ENCODE results near the gene KRT10.
"Not testable (repeated sequence)": the region's sequence is repeated elsewhere in the genome, so short reads cannot be mapped to it uniquely, and the experiment has no call there.

KRT10 gene

DNA sequence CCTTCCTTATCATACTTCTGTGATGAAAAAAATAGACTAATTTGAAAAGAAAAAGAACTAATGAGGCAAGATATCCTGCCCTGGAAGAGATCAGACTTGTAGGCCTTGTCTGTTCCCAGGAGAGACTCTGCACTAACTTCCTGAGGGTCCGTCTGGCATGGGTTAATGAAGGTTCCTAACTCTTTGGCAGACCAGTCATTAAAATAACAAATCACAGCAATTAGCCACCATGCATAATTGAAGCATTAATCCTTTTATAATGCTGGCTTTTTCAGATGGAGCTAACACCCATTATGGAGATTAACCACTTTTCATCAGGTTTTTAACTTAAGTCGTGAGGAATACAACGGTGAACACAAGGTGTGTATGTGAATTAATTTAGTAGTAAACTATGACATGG lies 10.4 kb upstream of the KRT10 start:
- no peak for DNase-seq (ENCODE audit: low read depth)

DNA sequence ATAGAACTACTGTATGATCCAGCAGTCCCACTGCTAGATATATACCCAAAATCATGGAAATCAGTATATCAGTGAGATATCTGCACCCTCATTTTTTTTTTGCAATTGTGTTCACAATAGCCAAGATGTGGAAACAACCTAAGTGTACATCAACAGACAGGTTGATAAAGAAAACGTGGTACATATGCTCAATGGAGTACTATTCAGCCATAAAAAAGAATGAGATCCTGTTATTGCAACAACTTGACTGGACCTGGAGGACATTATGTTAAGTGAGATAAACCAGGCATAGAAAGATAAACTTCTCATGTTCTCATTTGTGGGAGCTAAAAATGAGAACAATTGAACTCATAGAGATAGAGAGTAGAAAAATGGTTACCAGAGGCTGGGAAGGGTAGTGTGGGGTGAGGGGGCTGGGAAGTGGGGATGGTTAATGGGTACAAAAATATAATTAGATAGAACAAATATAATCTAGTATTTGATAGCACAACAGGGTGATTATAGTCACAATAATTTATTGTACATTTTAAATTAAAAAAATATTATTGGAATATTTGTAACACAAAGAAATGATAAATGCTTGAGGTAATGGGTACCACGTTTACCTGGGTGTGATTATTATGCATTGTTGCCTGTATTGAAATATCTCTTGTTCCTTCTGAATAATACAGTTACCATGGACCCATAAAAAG lies 7.8 kb upstream of the KRT10 start:
- no peak for DNase-seq (ENCODE audit: low read depth)

DNA sequence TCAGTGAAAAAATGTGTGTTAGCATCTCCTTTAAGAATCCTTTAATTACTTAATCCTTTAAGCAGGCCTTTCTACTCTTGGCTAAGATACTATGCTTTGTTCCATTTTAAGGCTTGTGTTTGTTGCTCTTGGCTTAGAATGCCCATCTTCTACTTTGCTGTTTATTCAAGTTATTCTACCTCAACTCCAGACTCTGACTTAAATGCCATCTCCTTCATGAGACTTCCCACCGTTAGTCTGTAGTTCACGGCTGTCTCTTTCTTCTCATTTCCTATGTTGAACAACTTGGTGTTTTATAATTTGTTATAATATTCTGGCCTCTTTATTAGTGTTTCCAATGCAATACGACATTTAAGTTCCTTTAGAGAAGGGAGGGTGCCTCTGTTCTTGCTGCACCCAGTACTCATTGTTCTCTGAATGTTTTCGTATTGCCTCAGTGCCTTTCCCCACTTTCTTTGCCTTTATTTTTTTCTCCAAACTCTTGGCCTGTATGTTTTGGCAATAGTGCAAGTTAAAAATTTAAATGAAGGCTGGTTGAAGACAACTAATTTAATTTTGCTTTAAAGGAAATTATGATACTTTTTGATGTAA lies 6.1 kb upstream of the KRT10 start:
- no peak for DNase-seq (ENCODE audit: low read depth)

DNA sequence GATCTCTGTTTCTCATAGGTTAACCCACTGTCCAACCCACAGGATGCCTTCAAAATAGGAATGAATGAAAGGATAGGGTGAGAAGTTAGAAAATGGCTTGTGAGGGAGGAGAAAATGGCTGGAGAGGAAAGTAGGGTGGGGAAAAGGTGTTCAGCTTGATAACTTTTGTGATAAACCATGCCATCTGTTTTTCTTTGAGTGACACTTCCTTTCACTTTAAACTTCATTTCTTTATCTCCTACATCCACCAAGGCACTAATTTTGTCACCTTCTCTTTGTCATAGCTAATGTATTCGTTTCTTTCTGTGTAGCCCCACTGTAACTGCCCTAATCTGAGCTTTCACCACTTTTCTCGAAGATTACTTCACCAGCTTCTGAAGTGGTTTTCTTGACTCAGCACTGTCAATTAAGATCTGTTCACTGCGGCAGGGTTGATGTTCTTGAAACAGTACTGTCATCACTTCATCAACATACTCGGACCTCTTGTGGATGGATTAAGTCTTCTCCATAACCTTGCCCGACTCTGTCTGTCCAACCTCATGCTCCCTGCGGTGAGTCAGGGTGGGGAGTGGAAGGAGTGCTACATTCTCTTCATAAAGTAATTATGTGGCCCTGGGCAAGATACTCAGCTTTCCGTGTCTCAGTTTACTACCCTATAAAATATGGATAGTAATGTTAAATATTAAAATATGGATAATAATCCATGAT lies 5.5 kb upstream of the KRT10 start:
- DNase-seq (ENCODE audit: low read depth), result no peak

DNA sequence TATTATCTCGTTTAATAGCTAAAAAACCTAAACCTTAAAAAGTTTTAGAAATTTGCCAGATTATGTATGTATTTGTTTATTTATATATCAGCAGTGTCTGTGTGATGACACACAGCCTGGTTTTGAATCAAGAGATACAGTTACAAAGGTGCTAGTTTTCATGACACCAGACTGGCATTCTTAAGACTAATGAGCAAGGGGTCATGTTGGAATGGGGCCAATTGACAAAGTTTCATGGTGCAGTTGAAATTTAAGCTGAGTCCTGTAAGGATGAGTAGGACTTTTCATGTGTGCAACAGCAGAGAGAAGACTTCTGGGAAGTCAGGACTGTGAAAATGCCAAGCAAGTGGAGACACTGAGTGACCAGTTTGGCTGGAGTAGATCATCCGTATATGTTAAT lies 3.2 kb upstream of the KRT10 start:
- DNase-seq (ENCODE audit: low read depth), result no peak

DNA sequence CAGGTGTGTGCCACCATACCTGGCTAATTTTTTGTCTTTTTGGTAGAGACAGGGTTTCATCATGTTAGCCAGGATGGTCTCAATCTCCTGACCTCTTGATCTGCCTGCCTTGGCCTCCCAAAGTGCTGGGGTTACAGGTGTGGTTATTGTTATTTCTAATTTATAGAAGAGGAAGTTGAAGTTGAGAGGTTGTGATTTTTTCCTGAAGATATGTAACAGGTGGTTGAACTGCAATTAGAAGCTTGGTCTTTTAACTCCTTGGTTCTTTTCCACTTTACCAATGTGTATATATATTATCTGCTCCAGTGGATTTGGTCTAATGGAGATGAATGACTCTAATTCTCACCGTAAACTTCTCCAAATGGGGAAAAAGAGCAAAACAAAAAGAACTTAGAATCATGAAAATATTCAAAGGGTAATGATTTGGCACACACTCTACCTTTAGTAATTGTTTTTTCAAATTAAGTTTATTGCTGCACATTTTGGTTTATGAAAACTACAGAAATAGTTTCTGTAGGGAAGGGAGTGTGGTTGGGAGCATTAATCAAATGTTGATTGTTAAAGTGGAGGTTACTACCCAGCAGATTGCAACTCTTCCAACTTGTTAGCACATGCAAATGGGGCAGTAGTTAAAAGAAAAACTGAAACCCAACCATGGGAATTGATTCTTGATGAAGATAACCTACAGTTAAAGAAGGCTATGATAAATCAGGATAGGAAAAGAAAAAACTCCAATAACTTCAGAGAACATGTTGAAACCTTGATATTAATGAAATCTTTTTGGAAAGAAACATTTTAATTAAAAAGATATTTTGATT lies 1.8 kb upstream of the KRT10 start:
- DNase-seq (ENCODE audit: low read depth), result no peak

DNA sequence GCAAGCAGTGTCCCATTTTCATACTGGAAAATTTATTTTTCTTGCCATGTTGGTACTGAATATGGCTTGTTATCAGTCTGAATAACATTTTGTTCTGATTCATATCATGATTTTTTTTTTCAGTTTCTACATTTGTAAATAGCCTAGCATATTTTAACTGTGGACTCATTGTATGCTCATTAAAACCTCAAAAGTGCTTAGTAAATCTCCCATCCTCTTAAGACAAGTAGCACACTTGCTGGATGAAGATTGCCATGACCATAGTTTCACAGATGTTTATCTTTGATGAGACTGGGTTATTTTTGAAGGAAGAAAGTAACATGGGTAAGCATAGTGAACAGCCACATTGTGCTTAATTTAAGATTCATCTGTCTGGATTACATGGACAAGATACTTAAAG lies 878 bp downstream of the KRT10 start:
- DNase-seq (ENCODE audit: low read depth), result no peak

DNA sequence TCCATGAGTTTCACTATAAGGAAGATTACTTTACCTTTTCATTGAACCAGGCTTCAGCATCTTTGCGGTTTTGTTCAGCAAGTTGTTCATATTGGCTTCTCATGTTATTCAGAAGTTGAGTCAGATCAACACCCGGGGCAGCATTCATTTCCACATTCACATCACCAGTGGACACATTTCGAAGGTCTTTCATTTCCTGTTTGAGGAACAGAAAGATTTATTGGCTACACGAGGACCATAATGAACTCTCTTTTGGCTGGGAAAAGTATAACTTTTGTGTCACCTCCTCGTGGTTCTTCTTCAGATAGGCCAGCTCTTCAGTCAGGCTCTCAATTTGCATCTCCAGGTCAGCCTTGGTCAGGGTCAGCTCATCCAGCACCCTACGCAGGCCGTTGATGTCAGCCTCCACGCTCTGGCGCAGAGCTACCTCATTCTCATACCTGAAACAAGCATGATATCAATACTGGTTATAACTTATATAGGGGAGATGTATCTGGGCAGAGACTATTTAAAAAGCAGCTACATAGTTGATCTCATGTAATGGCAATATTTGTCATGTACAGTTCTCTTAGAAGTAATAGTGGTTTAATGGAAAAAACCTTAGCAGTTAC lies 2.1 kb downstream of the KRT10 start:
- DNase-seq (ENCODE audit: low read depth), result no peak

DNA sequence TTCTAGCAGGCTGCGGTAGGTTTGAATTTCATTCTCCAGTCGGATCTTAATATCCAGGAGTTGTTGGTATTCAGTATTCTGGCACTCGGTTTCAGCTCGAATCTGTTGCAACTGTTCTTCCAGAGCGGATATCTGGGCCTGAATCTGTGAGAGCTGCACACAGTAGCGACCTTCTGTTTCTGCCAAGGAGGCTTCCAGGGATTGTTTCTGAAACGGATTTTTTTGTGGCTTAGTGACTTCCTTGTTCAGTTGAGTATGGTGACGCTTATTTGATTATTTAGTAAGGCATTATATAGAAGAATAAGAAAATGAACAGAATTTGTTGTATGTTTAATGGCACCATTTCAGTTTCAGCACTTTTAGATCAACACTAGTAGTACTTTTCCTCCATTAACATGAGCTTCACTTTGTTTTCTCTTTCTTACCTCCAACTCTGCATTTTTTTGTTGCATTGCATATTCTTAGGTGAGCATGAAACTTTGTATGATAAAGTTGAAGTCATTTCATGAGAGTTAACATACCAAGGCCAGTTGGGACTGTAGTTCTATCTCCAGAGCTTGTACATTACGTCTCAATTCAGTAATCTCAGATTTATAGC lies 2.8 kb downstream of the KRT10 start:
- no peak for DNase-seq (ENCODE audit: low read depth)

DNA sequence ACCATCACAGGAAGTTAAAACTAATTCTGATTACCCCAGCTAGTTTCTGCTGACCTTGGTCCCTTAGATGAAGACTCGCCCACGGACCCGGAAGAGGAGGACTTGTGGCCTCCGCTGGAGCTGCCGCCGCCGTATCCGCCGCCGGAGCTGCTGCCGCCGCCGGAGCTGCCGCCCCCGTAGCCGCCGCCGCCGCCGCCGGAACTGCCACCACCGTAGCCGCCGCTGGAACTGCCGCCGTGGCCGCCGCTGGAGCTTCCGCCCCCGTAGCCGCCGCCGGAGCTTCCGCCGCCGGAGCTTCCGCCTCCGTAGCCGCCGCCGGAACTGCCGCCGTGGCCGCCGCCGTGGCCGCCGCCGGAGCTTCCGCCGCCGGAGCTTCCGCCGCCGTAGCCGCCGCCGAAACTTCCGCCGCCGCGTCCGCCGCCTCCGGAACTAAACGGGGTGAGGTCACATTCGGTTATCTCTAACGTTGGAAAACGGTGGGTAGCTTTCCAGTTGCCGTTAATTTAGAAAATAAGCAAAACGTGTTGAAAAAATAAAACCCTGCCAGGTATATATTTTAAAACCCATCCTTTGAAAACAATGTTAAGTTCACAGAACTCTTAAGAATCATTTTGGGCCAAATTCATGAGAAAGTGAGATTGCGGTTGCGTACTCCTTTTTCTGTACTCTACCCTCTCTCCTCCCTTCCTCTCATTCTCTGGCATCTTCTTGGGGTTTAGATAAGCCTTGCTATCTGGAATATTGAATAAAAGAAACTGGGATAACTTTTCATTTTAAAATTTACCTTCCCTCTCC lies 3.5 kb downstream of the KRT10 start:
- DNase-seq (ENCODE audit: low read depth), result no peak

DNA sequence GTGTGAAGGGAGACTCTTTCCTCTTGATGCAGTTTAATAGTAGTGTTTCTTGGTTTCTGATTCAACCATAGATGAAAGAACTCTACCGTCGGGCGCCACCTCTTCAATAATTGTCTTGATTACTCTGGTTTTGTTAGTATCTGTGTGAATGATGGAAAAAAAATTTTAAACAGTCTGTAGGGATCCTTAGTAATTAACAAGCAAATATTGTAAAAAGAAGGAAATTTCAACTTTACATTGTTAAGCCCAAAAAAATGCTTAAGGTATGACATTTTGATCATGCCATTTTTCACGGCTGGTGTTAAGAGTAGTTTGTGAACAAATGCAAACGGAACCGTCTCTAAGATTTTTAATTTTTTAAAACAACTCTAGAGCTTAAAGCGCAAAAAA lies 4.1 kb downstream of the KRT10 start:
- DNase-seq (ENCODE audit: low read depth), result no peak

DNA sequence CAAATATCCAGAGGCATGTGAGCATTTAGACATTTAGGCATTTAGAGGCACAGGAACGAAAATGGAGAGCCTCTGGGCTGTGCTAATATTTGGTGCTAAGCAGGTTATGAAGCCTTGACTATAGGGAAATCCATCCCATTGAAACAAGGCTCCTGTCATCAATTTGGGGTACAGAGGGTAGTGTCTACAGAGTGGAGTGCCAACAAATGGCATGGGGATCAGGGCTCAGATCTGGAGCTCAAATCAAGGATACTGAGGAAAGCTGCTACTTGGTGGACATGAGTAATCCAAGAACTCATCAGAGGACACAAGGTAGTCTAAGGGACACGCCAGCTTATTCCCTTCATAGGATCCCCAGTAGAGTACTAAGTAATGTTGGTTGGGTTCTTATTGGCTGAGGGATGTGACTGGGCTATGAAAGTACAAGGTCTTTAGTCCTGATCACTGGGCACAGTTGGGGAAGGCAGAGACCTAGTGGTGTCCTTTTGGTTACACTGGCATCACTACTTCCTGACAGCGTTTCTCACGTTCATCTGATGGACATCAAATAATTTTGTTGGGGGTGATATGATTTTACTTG lies 5.2 kb downstream of the KRT10 start:
- DNase-seq (ENCODE audit: low read depth), result no peak

DNA sequence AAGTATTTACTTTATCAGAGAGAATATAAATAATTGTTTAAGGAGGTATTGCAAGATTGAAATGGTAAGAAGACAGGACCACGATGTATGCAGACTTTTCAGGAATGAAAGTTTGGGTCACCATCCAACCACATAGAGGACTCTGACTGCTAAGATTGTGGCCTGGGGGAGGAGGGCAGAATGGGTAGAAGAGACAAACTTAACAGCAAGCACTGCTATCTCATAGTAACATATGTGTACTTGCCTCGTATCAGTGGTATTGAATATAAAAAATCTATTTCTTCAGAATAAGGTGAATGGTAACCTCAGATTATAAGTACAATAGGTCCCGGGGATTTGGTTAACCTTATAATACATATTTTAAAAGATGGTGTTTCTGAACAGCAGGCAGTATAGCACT lies 5.8 kb downstream of the KRT10 start:
- DNase-seq (ENCODE audit: low read depth), result no peak

DNA sequence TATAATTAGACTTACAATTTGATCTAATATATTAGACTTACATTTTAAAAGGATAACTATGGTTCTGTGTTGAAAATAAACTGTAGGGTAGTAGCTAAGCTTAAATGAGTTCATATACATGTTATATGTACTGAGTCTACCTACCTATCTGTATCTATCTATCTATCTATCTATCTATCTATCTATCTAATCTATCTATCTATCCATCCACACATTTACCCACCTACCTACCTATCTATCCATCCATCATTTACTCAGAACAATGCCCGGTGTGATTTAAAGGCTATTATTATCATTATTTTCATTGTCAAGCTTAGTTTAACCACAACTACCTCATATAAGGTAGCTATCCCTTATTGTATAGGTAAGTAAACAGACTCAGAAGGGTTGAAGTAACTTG lies 7.0 kb downstream of the KRT10 start:
- DNase-seq (ENCODE audit: low read depth), result no peak

DNA sequence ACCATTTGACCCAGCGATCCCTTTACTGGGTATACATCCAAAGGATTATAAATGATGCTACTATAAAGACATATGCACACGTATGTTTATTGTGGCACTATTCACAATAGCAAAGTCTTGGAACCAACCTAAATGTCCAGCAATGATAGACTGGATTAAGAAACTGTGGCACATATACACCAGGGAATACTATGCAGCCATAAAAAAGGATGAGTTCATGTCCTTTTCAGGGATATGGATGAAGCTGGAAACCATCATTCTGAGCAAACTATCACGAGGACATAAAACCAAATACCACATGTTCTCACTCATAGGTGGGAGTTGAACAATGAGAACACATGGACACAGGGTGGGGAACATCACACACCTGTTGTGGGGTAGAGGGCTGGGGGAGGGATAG lies 7.8 kb downstream of the KRT10 start:
- not testable (repeated sequence) for DNase-seq (ENCODE audit: low read depth)

DNA sequence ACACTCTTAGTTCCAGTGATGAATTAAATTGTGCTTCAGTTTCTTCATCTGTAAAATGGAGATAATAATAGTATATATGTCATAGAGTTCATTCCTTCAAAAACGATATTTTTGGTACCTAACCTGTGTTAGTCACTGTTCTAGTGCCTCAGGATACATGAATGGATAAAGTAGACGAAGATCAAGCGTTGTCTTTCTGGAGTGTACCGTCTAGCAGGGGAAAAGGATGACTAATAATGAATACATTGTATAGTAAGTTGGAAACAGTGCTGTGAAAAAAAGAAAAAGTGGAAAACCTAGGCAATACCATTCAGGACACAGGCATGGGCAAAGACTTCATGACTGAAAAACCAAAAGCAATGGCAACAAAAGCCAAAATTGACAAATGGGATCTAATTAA lies 8.6 kb downstream of the KRT10 start:
- no peak for DNase-seq (ENCODE audit: low read depth)

DNA sequence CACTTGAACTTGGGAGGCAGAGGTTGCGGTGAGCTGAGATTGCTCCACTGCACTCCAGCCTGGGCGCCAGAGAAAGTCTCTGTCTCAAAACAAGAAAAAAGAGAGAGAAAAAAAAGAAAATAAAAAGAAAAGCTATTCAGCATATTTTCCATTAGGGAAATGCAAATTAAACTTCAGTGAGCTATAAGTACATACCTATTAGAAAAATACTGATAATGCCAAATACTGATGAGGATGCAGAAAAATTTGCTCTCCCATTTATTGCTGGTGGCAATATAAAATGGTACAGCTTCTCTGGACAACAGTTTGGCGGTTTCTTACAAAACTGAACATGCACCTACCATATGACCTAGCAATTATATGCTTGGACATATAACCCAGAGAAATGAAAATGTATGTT lies 9.8 kb downstream of the KRT10 start:
- no peak for DNase-seq (ENCODE audit: low read depth)

DNA sequence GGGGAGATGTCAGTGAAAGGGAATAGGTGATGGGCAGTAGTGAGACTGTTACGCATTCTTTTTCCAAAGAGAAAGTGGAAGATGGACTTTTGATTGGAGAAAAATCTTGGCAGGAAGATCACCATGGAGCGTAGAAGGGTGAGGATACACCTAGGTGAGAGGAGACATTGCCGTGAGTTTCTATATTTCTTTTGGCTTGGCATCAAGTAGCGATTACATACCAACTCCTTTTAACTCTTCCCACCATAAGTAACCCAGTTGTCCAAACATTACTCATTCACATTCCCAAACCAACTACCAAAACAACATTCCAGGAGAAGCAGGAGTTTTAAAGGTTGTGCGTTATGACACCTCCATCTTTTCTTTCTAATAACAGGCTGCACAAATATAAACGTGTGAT lies 11.9 kb downstream of the KRT10 start:
- peak; percentile 41 for DNase-seq (ENCODE audit: low read depth)

DNA sequence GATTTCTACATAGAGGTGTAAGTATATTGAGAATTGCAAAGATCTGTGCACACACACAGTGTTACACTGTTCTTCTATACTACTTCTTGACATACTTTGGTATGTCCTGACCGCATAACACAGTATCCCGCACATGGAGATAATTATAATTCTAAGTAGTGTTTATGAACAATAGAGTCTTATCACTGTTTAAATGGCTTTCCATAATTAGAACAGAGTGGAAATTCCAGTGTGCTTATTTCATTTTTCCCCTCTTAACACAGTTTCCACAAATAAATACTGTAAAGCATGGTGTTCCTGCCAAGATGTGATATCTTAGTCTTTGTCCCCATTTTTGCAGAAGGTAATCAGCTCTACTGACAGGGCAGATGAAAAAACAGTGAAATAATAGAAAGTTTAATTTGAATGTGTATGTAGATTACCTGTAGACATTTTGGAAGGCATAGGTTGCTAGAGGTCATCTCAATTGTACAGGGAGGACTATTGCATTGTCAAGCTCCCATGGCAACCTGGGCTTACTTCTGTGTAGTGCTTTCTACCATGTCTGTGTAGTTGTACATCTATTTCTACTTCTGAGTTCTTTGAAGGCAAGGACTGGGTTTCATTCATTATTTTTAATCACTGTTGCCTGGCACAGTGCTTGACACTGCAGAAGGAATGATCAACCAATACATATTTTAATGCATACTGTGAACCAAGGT lies 12.5 kb downstream of the KRT10 start:
- no peak for DNase-seq (ENCODE audit: low read depth)

DNA sequence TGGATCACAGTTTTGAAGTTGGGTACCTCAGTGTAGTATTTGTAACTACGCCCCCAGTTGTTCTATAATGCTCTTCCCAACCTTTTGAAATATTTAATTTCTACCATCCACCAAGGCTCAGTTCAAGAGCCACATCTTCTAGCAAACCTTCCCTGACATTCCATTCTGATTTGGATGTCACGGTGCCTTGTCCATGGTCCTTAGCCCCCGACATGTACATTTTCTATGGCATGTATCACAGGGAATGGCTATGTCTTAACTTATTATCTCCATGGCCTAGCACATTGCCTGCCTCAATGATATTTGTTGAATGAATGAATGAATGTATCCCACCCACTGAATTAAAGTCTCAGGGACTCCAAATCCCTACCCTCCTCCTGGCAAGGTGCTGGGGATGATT lies 16.3 kb downstream of the KRT10 start:
- no peak for DNase-seq (ENCODE audit: low read depth)
